Measurements from ENCODE around the gene RIMKLB.

RIMKLB gene

DNA sequence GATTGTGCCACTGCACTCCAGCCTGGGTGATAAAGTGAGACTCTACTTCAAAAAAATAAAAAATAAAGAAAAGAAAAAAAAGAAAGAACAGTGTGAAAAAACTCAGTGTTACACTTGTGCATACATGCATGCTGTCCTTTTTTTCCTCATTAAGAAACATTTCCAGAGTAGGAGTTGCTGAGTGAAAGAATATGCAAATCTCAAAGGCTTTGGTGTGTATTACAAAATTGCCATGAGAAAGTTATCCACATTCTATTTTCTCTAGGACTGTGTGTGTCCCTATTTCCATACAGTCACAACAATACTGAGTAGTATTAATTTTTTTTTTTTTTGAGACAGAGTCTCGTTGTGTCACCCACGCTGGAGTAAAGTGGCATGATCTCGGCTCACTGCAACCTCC is 123.8 kb downstream of the RIMKLB start:
- no peak for DNase-seq

DNA sequence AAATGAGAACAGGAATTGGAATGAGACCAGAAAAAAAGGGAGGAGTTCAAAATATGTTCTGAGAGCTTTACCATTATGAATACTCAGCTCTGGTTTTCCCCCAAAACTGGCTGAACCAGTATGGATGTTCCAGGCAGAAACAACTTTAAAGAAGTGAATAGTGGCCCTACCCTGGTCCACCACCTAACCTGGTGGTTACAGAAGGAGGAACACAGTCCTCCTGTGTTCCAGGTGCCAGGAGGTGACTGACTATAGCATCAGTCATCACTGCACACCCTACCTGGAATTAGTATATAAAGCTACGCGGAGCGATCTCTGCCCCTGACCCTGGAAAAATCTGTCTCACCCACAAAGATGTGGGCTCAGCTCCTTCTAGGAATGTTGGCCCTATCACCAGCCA is 124.5 kb downstream of the RIMKLB start, which contains the start of gene A2ML1:
Gene A2ML1, plus strand, starts transcription at position 324 of the 400 bp plus-strand sequence. Its CDS starts 31 bp downstream, at position 355.
- DNase-seq = no peak

DNA sequence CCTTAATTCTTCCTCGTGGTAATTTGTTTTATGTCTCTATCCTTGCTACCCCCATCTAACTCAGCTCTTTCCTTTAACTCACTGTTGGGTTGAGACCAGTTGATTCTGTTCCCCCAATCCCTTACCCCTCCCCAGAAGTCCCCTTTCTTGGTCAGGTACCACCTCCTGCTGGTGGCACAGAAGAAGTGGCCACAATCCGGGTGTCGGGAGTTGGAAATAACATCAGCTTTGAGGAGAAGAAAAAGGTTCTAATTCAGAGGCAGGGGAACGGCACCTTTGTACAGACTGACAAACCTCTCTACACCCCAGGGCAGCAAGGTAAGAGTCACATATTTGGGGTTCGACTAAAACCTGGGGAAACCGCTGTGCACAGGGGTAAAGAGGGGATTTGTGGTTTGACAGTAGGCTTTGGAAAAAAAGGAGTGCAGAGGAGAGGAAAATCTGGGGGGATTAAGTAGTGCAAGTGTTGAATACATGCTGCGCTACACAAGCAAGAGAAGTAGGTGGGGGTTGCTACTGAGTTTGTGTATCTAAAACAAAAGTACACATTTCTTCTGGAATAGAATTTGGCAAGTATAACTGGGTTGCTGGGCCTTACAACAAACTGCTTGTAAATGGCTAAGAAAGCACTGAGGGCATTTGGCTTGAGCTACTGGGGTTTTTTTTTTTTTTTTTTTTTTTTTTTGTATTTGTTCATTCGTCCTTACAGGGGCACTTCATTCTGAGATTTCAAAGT is 125.9 kb downstream of the RIMKLB start:
- DNase-seq = no peak

DNA sequence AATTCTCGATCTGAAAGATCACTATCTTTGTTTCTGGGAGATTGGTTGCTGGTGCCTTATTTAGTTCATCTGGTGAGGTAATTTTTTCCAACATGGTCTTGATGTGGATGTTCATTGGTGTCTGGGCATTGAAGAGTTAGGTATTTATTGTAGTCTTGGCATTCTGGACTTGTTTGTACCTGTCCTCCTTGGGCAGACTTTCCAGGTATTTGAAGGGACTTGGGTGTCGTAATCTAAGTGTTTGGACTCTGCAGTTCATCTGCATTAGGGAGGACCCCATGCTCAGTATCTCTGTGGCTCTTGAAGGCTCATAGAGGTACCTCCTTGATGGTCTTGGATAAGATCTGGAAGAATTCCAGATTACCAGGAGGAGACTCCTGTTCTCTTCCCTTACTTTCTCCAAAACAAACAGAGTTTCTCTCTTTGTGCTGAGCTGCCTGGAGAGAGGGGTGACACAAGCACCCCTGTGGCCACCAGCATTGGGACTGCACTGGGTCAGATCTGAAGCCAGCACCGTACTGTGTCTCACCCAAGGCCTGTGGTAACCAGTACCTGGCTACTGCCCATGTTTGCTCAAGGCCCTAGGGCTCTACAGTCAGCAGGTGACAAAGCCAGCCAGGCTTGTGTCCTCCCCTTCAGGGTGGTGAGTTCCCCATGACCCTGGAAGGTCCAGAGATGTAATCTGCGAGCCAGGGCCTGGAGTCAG is 129.9 kb downstream of the RIMKLB start:
- DNase-seq = no peak

DNA sequence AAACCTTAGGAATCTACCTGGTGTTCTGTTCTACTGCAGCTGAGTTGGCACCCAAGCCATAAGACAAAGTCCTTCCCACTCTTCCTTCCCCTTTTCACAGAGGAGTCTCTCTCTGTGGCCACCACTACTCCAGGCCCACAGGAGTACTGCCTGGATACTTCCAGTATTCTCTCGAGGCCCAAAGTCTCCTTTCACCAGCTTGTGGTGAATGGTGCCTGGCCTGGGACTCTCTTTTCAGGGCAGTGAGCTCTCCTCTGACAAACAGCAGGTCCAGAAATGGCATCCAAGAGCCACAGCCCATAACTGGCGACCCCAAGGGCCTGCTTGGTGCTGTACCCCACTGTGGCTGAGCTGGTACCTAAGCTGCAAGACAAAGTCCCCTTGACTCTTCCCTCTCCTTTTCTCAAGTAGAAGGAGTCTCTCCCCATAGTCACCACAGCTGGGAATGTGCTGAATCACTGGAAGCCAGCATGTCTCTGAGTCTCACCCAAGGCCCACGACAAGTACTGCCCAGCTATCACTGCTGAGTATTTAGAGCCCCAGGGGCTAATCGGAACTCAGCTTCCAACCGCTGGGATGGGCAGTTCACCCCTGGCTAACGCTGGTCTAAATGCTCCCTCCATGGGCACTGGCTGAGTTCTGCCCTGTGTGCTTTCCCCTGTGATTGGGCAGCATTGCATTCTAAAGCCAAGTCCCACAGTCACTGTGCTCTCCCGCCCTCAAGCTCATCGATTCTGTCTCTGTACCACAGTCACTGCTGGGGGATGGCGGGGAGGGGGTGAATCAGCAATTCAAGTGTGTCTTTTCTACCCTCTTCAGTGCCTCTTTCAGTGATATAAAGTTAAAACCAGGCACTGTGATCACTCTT is 130.7 kb downstream of the RIMKLB start:
- no peak for DNase-seq

DNA sequence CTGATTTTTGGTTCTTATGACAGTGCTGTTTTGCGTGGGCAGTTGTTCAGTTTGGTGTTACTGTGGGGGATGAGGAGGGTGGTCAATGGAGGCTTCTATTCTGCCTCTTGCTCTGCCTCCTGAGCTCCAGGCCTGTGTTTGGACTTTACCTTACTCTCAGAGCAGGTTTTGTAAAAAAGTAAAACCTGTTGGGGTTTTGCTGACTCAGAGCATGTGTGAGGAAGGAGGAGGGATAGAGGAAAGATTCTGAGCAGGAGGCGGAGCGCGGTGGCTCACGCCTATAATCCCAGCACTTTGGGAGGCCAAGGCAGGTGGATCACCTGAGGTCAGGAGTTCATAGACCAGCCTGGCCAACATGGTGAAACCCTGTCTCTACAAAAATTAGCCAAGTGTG is 131.3 kb downstream of the RIMKLB start:
- DNase-seq = no peak

DNA sequence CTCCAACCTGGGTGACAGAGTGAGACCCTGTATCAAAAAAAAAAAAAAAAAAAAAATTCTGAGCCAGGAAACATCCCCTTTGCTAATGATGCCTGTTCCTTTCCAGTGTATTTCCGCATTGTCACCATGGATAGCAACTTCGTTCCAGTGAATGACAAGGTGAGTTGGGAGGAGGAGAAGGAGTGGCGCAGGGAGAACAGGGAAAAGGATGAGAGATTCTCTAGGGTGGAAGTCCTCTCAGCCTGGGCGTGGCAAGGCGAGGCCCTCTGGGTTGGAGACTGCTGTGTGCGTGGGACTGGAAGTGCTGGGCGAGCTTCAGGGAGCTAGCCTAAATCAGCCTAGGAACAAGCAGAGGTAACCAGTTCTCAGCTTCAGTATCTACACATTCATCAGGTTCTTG is 131.8 kb downstream of the RIMKLB start:
- no peak for DNase-seq

DNA sequence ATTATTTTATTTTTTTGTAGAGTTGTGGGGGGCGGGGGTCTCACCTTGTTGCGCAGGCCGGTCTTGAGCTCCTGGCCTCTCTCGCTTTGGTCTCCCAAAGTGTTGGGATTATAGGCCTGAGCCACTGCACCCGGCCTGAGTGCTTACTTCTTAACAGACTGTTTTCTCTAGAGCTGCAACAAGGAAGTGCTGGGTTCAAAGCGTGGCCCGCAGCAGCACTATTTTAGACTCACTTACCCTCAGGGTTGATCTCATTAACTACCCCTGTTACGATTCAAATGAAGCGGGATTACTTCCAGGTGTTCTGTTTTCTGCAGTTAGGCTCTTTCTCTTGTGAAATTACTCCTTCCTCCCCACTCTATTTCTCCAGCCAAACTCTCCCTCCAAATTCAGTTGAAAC is 133.3 kb downstream of the RIMKLB start:
- no peak for DNase-seq

DNA sequence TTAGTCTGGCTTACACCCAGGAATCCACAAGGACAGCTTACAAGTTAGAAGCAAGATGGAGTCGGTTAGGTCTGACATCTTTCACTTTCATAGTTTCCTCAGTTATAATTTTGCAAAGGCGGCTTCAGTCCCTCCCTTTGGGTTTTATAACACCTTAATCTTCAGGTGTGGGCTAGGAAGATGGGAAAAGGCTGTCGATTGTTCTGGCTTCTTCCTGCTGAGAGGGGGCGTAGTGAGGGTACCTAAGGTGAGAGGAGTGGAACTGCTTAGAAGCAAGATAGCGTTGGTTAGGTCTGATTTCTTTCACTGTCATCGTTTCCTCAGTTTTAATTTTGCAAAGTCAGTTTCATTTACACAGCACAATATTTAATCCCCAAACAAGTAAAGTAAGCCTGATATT is 134.7 kb downstream of the RIMKLB start:
- no peak for DNase-seq

Data from activated naive CD4-positive, alpha-beta T cell treated with Interleukin-2 at 50 U/mL for 16 hours (primary cell).